ENCODE results near the gene CCZ1.

DNA sequence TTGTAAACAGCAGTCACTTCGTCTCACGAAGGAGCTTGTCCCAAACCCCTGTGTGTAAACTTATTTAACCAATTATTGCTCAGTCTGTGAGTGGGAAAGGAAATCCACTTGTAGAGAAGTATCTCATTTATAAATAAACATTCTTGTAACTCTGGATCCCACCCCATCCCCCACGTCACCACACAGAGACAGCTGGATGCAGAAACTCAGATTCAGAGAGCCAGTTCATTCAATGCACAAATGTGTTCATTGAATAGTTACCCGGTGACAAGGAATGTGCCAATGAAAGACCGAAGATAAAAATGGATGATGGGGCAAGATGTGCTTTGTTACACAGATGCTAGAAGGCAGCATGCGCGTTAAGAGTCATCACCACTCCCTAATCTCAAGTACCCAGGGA is 26.2 kb upstream of the CCZ1 start:
- TF ChIP-seq EZH2 (IDR thresholded peaks at IDR 0.05), result no peak
- no peak for TF ChIP-seq POLR2AphosphoS5 (IDR thresholded peaks at IDR 0.05; ENCODE audit: borderline replicate concordance, low read depth, low read length)
- TF ChIP-seq FOXP2 (optimal IDR thresholded peaks at IDR 0.05; ENCODE audit: control extremely low read depth, extremely low read length, insufficient read depth), result no peak
